Activated CD8-positive, alpha-beta memory T cell treated with anti-CD3 and anti-CD28 coated beads for 48 hours (primary cell): ENCODE data around the gene NLRP1.
"Not testable (repeated sequence)": the region's sequence is repeated elsewhere in the genome, so short reads cannot be mapped to it uniquely, and the experiment has no call there.

Experiments
- DNase-seq, 3 experiments: peaks; one replicate each; pipeline ENCODE4 v3.0.0-alpha.2; 2020; ENCODE audit warnings: low read depth in 2 of 3, low spot score in 2 of 3

Gene NLRP1

GRCh38 chr17:5588584-5588983 lies 4.3 kb upstream of the NLRP1 start:
- no peak for DNase-seq

- no peak for DNase-seq
These were observed 3.2 kb upstream of the NLRP1 start for GRCh38 chr17:5587438-5588032.

DNA sequence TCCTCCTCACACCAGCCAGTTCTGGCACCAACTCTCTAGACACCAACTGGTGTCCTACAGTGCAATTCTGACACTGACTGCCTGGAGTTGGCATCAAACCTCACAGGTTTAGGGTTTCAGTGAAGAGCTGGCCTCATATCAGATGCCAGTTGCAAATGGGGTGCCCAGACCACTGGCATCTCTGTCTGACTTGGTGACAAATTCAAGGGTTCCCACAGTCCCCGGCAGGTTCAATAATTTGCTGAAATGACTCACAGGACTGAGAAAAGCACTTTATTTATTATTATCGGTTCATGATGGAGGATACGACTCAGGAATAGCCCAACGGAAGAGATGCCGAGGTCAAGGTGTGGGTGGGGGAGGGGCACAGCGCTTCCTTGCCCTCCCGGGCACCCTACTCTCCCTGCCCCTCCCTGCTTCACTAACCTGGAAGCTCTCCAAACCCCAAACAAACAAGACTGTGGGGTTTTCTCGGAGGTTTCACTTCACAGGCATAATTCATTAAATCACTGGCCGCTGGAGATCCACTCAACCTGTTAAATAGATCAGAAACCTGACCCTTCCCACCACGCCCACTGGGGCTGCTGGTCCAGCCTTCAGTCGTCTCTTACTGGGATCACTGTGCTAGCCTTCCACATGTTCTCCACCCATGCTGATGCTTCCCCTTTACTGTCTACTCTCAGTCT lies 1.7 kb upstream of the NLRP1 start:
- no peak for DNase-seq

DNA sequence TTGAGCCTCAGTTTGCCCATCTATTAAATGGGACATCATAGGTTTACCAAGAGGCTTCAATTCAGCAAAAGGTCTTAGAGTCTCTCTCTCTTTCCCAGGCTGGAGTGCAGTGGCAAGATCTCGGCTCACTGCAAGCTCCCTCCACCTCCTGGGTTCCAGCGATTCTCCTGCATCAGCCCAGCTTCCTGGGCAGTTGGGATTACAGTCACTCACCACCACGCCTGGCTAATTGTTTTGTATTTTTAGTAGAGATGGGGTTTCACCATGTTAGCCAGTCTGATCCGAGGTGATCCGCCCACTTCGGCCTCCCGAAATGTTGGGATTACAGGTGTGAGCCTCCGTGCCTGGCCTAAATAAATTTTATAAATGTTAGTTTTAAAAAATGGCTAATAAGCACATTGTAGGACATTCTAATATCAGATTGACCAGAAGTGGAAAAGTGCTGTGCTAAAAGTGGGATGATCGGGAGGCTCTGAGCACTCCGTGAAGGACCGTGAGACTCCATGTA lies 1.0 kb upstream of the NLRP1 start:
- no peak for DNase-seq

DNA sequence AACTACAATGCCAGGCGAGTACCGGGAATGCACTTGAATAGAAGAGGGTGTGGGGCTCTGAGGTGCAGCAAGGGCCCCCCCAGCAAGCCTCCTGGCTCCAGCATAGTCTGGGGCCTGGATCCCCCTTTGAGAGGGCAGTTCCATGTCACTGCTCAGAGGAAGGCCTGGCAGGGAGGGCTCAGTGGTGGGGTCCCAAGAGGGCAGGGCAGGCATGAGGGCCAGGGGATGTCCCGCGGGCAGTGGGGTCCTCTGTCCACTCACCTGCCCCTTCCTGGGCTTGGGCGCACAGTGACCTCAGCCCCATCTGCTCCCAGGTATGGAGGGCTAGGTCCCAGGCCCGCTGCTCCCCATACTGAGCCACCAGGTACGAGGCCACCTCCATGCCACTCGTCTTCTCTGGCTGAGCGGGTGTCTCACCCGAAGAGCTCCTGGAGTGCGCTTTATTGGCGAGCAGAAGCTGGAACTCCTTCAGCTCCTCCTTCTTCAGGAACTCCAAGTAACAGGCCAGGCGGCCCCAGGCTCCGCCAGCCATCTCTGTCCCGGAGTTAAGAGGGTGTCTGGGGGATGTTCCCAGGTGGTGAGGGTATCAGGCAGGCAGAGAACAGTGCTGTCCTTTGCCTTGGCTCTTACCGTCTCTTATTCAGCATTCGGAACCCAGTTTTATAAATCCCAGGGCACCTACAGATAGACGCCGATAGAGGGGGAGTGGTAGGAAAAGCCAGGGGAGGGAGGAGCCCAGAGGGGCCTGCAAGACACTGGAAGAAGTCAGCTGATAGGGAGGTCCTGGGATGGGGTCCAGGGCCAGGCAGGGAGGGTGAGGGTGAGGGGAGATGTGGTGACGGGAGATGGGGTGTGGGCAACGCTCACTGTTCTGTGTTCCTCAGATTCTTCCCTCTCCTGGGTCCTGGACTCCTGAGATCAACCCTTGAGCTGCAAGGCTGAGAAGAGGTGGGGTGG lies 605 bp downstream of the NLRP1 start:
- no peak for DNase-seq

DNA sequence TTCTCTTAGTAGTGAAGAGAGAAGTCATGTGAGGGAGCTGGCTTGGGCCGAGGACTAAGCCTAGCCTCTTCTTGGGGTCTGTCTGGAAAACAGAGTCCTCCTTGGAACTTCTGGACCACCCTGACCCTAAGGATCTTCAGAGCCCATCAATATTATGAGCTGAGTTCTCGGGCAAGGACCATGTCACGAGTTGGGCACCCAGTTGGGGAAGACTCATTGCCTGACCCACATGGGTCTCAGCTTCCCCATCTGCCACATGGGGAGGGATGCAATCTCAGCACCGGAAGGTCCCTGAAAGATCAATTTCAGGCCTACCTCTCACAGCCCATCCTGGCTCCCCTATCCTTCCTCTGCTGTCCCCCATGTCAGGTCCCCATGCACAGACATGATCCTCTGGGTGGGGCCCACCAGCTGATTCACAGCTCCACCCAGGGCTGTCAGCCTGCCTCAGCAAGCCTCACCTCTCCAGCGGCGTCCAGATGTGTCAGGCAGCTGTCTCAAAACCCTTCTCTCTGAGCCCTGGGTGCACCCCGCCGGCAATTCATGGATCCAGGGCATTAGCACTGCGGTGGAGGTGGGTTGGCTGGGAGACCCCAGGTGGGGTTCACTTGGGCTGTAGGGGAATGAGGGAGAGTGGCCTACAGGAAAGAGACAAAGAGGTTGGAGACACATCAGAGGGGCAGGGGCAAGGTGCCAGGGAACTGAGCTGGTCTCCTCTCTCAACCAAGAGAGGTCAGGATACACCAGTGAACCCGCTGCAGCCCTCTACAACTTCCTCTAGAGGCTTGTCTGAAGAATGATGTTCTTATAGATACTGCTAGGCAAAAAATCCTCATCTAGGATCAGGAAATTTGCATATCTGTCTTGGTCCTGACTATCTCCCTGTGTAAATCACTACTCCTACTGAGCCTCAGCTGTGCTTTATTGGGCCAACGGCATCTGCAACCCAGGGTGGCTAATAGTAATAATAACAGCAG lies 1.8 kb downstream of the NLRP1 start:
- DNase-seq: no peak

GRCh38 chr17:5581655-5582054 lies 2.7 kb downstream of the NLRP1 start:
- no peak for DNase-seq

- DNase-seq: no peak
These were observed 3.3 kb downstream of the NLRP1 start for GRCh38 chr17:5580969-5581368.

- no peak for DNase-seq
These were observed 3.9 kb downstream of the NLRP1 start for GRCh38 chr17:5580367-5580766.

DNA sequence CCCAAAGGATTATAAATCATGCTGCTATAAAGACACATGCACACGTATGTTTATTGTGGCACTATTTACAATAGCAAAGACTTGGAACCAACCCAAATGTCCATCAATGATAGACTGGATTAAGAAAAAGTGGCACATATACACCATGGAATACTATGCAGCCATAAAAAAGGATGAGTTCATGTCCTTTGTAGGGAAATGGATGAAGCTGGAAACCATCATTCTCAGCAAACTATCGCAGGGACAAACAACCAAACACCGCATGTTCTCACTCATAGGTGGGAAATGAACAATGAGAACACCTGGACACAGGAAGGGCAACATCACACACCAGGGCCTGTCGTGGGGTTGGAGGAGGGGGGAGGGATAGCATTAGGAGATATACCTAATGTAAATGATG lies 5.5 kb downstream of the NLRP1 start:
- not testable (repeated sequence) for DNase-seq

DNA sequence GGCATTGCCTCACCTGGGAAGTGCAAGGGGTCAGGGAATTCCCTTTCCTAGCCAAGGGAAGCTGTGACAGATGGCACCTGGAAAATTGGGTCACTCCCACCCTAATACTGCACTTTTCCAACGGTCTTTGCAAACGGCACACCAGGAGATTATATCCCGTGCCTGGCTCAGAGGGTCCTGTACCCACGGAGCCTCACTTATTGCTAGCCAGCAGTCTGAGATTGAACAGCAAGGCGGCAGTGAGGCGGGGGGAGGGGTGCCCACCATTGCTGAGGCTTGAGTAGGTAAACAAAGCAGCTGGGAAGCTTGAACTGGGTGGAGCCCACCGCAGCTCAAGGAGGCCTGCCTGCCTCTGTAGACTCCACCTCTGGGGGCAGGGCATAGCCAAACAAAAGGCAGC lies 11.3 kb downstream of the NLRP1 start:
- DNase-seq: not testable (repeated sequence)

- no peak for DNase-seq
These were observed 13.0 kb downstream of the NLRP1 start for GRCh38 chr17:5571281-5571680.

GRCh38 chr17:5565808-5566207 lies 18.5 kb downstream of the NLRP1 start:
- DNase-seq: no peak

DNA sequence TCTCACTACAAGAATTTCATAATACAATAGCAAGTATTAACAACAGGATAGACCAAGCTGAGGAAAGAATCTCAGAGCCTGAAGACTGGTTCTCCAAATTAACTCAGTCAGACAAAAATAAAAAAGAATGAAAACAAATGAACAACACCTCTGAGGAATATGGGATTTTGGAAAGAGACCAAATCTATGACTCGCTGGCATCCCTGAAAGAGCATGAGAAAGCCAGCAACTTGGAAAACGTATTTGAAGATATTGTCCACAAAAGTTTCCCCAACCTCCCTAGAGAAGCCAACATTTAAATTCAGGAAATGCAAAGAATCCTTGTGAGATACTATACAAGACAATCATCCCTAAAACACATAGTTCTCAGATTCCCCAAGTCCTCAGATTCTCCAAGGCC lies 20.9 kb downstream of the NLRP1 start:
- DNase-seq: no peak

DNA sequence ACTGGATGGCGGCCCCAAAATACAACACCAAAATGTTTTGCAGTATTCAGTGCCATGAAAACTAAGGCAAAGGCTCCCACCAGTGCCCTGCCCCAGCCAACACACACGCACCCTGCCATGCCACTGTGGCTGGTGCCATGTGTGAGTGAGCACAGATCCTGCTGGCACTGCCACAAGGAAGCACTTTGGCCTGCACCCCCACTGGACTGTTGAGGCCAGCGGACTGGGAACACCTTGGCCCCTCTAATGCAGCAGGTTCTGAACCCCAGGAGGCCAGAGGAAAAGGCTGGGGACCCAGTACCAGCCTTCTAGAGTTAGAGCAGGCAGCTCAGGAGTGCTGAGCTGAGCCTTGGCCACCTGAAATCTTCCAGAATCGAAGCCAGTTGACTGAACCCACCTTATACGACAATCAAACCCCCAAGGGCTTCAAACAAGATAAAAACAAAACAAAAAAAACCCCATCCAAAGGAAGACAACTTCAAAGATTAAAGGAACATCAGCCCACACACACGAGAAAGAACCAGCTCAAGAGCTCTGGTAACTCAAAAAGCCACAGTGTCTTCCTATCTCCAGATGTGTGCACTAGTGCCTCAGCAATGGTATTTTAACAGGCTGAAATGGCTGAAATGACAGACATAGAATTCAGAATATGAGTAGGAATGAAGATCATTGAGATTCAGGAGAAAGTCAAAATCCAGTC lies 21.5 kb downstream of the NLRP1 start:
- DNase-seq: no peak

DNA sequence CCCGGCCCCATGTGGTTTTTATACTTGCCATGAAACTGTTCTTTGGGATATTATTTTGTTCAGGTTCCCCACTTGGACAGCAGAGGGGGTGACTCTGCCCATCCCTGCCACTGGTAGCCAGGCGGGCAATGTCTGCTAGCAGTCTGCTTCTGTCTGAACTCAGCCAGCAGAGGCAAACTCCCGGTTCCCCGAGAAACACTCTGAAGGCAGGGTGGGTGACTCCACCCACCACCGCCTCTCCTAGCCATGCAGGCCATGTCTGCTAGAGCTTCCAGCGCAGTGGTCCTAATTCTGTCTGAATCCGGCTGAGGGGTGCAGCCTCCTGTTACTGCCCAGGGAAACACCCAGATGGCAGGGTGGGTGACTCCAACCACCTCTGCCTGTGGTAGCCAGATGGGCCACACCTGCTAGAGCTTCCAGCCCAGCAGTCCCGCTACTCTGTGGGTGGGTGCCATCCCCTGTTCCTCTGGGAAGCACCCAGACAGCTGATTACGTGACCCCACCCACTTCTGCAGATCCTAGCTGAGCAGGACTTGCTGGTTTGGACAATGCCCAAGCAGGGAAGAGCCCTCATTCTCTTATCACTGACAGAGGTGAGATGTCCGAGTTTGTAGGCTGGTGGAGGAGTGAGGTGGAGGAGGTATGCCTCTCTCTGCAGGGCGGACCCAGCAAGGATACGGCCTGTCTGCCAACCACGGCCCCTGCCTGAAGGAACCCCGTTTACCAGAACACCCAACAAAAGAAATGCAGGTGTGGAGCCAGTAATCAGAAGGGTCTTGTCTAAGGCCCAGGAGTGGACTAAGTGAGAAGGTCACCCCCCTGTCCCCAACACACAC lies 22.4 kb downstream of the NLRP1 start:
- no peak for DNase-seq

DNA sequence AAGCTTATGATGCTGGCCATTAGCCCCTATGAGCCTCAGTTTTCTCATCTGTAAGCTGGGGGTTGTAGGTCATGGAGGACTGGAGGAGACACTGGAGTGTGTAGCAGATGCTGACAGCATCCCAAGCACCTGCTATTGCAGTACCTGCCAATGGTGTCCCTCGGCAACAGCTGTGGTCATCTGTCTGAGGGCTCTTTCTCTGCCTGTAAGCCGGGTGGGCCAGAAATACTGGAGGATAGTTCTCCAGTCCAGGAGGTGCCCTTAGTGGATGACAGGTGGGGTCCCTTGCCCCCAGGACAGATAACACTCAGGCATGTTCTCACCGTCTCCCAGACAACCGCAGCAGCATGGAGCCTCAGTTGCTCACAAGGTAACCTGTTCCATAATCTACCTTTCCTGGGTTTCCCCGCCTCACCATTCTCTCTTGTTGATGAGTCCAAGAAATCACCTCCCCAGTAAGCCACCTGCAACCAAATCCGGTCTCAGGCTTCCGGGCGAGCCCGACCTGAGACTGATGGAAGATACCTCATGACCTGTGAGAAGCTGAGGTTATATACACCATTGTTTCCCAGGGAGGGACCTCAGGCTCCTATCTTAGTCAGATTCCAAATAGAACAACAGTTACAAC lies 23.8 kb downstream of the NLRP1 start:
- DNase-seq: no peak
